Smooth muscle cell of the brain vasculature (primary cell): ENCODE measurements around the gene MTR.

Experiments
- DNase-seq: peaks from one replicate; pipeline ENCODE4 v3.0.0-alpha.2; 2012; ENCODE audit warnings: low read depth, low spot score

MTR gene

DNA sequence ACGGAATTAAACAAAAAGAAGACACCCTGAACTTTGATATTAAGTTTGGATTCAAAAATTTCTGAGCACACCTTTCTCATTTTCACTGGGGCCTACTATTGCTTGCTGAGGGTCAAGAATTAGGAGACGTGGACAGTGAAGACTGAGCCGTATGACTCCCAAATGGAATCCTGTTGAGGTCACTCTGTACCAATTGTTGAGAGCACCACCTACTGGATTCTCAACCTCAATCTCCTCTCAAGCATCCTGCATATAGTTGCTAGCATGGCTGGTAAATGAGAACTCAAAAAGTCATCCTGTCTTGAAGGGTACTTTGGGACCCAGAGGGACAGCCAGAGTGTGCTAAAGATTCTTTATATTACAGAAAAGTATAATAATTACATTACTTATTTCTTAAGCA is 20.2 kb upstream of the MTR start:
- no peak for DNase-seq

DNA sequence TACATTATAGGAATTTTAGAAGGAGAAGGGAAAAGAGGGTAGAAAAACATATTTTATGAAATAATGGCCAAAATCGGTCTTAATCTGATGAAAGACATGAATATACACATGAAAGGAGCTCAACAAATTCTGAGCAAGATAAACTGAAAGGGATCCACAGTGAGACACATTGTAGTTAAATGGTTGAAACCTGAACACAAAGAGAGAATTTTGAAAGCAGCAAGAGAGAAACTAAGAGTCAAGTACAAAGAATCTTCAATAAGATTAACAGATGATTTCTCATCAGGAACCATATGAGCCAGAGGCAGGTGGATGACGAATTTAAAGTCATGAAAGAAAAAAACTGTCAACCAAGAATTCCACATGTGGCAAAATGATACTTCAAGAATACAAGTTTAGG is 15.8 kb upstream of the MTR start:
- DNase-seq, result no peak

- DNase-seq, result no peak
Observed at GRCh38 chr1:236785477-236785876, 9.6 kb upstream of the MTR start.

DNA sequence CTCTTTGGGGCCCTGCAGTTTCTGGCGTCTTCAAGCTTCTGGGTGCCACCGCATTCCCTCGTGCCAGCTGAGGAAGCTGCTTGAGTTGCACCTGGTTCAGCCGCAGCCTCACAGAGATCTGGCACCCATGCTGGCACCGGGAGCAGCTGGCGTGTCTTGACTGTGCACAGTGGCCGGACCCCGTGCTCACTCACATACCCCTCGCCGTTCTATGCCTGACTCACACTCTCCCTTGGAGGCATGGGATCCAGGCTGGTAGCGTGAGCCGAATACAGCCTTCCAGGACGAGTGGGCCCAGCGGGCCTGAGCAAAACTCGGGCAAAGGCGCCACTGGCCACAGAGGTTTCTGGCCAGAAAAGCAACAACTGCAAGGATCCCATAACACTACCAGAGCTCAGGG is 8.6 kb upstream of the MTR start:
- DNase-seq, result no peak

DNA sequence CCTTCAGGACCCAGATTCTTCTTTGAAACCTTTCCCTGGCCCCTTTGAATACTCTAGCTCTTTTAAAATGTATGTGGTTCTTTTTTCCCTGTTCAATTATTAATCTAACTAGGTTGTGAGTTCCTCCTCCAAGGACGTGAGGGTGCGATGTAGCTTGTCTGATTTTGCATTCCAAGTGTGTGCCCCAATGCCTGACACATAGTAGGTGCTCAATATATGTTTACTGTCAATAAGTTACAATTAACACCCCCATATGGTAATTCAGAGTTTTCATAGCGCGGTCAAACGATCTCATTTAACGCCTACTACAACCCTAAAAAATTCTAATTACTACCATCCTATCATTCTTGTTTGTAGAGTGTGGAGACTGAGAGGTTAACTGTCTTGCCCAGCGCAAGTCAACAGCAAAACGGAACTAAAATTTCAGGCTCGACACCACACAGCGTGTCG is 482 bp upstream of the MTR start:
- no peak for DNase-seq

GRCh38 chr1:236795757-236796667 is 920 bp downstream of the MTR start:
- no peak for DNase-seq

DNA sequence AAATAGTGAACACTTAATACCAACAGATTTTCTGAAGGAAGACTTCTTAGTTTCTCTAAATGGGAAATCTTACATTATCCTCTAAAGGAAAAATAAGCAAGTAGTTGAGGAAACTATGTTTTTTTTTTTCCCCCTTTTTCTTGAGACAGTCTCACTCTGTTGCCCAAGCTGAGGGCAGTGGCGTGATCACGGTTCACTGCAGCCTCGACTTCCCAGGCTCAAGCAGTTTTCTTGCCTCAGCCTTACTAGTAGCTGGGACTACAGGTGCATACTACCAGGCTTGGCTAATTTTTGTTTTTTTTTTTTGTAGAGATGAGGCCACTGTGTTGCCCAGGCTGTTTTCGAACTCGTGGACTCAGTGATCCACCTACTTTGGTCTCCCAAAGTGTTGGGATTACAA is 3.9 kb downstream of the MTR start:
- no peak for DNase-seq

- DNase-seq, result no peak
Observed at GRCh38 chr1:236800002-236800620, 5.0 kb downstream of the MTR start.

GRCh38 chr1:236800623-236801022 is 5.5 kb downstream of the MTR start:
- no peak for DNase-seq

GRCh38 chr1:236802264-236802663 is 7.2 kb downstream of the MTR start:
- DNase-seq, result no peak

DNA sequence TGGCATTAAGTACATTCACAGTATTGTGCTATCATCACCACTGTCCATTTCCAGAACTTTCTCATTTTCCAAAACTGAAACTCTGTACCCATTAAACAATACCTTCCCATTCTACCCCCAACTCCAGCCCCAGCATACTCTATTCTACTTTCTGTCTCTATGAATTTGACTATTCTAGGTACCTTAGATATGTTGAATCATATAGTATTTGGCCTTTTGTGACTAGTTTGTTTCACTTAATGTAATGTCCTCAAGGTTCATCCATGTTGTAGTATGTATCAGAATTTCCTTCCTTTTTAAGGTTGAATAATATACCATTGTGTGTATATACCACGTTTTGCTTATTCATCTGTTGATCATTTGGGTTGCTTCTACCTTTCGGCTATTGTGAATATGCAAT is 11.5 kb downstream of the MTR start:
- no peak for DNase-seq

DNA sequence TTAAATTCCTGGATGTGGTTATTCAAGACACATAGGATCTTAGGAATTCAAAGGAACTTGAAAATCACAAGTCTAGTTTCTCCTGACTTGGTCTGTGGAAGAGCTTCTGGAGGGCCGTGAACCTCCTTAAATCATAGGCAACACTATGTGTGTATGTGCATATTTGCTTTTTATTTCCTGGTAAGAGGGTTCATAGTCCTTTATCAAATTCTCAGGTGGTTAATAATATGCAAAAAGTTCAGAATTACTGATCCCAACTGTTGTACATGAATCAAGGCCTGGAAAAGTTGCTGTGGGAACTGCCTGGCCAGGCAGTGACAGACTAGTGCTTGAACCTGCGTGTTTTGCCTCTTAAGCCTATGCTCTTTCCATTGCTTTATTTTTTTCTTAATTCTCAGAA is 12.9 kb downstream of the MTR start:
- no peak for DNase-seq

GRCh38 chr1:236808564-236809130 is 13.6 kb downstream of the MTR start:
- no peak for DNase-seq

- DNase-seq, result no peak
Observed at GRCh38 chr1:236809148-236809547, 14.1 kb downstream of the MTR start.

DNA sequence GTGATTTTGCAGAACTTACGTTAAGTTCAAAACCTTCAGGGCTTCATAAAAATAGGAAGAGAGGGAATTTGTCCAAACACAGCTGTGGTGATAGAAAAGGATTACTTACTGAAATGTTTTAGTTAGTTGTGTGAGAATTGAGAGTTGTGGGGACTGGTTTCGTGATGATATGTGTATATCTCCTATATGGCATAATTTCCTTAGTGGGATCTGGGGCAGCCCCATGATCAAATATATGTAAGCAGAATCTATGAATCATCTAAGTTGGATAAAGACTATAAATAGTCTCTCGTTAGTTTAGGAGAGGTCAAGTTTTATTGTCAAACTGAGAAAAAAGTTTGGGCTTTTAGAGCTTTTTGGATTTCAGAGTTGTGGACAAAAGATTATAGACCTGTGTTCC is 14.9 kb downstream of the MTR start:
- no peak for DNase-seq

GRCh38 chr1:236812334-236813030 is 17.4 kb downstream of the MTR start:
- DNase-seq, result no peak

DNA sequence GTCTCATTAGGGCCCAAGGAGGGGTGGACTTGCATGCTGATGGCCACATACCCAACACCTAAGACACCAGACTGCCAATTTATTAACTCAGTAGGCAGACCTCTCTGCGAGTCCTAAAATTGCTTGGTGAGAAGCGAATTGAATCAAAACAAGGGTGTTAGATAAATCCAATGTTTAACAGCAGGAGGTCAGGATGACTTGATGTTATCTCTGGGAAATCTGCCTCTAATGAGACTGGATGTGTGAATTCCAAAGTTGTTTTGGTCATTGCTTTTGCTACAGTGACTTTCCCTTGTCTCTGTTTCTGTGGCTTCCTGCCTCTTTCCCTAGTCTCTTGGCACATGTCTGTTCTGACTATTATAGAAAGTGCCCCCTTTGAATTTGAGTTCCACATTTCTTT is 20.8 kb downstream of the MTR start:
- no peak for DNase-seq

DNA sequence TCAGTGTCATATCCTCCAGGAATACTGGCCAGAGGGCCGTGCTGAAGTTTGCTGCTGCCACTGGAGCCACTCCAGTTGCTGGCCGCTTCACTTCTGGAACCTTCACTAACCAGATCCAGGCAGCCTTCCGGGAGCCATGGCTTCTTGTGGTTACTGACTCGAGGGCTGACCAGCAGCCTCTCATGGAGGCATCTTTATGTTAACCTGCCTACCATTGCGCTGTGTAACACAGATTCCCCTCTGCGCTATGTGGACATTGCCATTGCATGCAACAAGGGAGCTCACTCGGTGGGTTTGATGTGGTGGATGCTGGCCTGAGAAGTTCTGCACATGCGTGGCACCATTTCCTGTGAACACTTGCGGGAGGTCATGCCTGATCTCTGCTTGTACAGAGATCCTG is 24.8 kb downstream of the MTR start:
- no peak for DNase-seq

DNA sequence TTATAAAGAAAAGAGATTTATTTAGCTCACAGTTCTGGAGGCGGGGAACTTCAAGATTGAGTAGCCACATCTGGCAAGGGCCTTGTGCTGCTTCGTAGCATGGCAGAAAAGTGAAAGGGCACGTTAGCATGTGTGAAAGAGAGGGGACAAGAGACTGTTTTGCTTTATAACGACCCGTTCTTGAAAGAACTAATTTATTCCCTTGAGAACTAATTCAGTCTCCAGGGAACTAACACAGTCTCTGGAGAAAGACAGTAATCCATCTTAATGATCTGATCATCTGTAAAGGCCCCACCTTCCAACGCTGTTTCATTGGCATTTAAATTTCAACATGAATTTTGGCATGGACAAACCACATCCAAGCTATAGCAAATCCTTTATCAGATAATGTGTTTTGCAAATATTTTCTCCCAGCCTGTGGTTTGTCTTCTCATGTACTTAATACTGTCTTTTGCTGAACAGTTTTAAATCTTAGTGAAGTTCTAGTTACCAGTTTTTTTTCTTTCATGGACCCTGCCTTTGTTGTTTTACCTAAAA is 26.1 kb downstream of the MTR start:
- no peak for DNase-seq

- no peak for DNase-seq
Observed at GRCh38 chr1:236823559-236823958, 28.5 kb downstream of the MTR start.

GRCh38 chr1:236829085-236829484 is 34.0 kb downstream of the MTR start:
- DNase-seq, result no peak

GRCh38 chr1:236830116-236830515 is 35.0 kb downstream of the MTR start:
- no peak for DNase-seq
